Hindlimb muscle (tissue), 1 donor: ENCODE data around the gene VSIR. TPM values are rescaled to one million over a fixed set of nuclear protein-coding genes. Genes with fewer than 3 reads are reported as not detected.

Experiments used
- DNase-seq: peaks from one replicate; pipeline ENCODE4 v3.0.0-alpha.2; 2013
- polyA plus RNA-seq: library from polyadenylated mRNA; unstranded; fragments of 120-200 nt; gene quantifications from one replicate; pipeline ENCODE4 v1.2.1, GENCODE V29; 2013; ENCODE audit not compliant: insufficient read length

Gene VSIR
- polyA plus RNA-seq, 1 donor: 50.4 TPM

- DNase-seq: no peak
These were observed 62.2 kb downstream of the VSIR start for GRCh38 chr10:71711052-71711623.

DNA sequence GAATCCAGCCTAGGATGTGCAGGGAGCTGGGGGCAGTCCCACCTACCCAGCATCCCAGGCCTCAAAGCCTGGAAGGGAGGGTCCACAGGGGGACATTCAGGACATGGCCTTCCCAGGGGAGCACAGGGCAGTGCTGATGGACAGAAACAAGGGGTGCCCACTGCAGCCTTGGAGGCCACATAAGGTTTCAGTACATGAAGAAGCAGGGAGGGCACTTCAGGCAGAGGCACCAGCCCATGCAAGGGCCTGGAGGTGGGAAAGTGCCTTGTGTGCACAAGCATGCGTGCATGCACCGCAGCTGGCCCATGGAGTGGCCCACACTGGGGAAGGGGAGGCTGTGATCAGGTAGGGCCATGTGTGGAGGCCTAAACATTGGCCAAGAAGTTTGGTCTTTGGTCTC is 62.8 kb downstream of the VSIR start:
- DNase-seq: no peak

DNA sequence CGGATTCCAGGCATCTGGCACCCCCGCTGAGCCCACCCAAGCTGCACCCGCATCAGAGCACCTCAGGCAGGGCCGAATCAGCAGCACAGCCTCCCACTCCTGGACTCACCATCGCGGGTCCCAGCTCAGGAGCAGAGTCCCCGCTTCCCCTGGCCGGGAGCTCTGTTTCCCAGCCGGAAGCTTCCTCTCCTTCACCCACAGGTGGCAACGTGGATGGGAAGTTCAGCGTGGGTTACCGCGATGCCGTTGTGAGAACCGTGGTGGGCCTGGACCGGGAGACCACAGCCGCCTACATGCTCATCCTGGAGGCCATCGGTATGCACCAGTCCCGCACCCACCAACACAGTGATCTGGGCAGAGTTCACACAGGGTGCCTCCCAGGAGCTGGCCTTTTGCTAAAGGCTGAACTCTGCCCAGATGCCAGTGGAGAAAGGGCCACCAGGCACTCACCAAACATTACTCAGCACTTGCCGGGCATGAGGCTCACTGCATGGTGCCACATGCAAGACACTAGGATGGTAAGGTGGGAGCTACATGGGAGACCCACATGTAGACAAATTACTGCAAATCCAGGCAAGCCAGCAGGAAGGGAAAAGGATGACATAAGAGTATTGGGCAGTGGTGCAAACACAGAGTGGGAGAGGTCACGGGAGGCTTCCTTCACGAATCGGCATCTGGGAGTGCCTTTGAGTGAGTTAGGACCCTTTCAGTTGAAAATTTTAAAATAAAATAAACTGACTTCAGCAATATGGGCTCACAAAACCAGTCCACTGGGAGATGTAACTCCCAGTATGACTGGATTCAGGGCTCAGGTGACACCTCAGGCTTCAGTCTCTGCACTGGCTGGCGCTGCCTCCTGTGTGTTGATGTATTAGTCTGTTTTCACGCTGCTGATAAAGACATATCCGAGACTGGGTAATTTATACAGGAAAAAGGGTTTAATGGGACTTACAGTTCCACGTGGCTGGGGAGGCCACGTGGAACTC is 64.1 kb downstream of the VSIR start:
- no peak for DNase-seq

DNA sequence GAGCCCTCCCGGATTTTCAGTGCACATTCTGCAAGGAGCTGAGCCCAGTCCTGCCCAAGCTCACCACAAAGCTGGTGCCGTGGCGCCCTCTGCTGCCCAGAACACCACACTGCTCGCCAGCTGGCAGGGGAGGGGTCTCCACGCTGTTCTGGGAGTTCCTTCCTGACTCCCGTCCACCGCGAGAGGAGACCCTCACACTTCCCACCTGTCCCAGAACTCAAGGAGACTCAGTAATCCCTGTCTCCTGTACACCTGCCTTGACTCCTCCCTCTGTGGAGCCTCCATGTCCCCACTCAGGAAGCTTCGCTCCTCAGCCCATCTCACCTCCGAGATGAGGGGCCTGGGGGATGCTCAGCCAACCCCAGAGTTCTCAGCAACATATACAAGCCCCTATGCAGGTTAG is 65.0 kb downstream of the VSIR start:
- peak; percentile 56 for DNase-seq

DNA sequence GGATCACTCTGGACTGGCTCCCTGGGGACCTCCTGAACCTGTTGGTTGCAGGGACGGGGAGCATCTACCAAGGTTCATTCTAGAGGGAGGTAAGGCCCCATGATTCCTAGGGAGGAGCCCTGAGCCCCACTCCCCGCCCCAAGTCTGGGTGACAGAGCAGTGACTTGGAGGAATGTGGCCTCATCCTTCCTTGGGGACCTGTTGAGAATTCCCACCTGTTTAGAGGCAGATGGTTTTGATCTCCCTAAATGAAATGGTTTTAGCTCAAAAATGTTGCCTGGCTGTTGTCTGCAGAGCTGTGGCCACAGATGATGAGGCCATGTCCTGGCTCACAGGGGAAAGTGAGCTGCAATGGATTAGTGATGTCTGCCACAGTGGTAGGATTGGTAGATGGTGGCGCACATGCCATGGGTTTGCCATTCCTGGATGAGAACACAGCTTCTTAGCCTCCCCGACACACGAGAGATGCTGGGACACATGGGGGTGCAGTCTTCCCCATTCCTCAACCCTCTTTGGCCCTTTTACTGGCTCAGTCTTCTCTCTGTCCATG is 66.0 kb downstream of the VSIR start:
- no peak for DNase-seq

DNA sequence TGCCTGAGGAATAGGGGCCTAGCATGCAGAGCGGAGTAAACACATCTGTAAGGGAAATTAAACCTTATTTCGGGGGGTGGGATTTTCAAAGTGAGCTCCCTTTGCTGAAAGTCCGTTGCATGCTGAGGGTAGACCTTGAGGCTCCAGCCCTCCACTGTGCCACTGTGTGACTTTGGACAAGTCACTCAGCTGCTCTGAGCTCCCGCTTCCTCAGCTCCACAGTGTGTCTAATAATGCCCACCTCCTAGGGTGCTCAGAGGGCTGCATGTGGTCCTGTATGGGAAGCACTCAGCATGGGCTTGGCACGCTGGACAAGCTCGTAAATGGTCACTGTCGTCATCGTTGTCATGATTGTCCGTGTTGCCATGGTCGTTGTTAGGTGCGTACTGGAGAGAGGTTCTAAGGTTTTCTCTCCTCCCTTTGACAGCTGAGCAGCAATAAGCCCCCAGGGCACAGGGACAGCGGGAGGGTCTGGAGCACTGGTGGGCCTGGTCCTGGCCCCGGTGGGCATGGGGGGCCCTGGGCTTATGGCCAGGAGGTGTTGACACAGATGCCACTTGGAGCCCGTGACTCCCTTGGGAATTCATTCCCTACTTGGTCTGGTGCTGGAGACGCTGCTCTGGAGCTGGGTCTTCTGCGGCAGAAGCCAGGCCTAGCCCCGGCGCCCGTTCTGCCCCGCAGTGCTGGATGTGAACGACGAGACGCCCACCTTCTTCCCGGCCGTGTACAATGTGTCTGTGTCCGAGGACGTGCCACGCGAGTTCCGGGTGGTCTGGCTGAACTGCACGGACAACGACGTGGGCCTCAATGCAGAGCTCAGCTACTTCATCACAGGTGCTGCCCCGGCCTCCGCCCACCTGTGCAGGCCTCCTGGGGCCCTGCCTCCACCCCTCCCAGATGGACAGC is 66.9 kb downstream of the VSIR start:
- DNase-seq: no peak

DNA sequence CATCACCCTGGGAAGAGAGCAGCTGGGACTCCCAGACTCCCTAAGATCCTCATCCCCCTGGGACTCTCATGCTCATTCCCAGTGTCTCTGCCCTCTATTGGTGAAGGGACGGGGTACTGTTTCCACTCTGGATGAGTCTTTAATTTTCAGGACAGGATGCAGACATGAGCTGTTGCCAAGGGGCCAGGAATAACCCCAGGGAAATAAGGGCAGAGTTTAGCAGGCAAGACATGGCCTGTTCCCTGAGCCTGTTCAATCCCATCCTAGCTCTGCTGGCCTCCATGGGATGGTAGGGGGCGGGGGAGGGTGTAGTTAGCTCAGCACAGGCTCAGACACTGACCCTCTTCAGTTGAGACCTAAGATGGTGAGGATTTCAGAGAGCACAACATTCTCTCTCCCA is 67.7 kb downstream of the VSIR start:
- DNase-seq: no peak

GRCh38 chr10:71704816-71705215 is 68.5 kb downstream of the VSIR start:
- no peak for DNase-seq

- no peak for DNase-seq
These were observed 69.7 kb downstream of the VSIR start for GRCh38 chr10:71703577-71703976.

GRCh38 chr10:71701496-71702132 is 71.7 kb downstream of the VSIR start:
- DNase-seq: no peak

GRCh38 chr10:71700731-71701368 is 72.5 kb downstream of the VSIR start:
- DNase-seq: no peak

GRCh38 chr10:71698737-71699136 is 74.6 kb downstream of the VSIR start:
- DNase-seq: no peak

DNA sequence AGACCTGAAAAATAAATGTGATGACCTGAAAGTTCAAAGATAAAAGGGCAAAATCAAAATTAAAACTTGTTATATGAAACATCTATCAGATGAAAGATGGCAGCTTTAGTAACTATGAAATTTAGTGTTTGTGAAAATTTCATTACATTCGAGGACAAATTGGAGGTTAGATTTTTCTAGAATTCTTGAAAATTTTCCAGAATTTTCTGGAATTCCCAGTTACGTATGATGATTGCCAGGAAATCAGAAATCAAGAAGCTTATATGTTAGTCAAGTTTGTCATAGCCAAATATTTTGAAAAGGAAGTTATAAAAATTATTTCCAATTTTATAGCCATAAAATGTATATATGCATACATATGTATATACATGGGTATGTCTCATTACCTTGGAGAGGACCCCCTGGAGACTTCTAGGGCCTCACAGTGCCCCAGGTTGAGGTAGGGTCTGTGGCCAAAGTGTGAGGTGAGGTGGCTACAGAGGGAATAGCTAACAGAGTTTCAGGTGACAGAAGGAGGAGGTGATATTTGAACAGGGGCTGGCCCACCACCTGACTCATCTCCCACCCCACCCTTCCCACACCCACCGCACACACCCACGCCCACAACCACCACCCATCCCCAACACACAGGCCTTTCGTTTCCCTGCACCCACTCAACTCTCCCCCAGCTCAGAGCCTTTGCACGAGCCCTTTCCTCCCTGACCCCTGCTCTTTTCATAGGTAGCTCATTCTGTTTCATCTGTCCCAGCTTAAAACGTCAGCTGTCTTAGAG is 75.2 kb downstream of the VSIR start:
- no peak for DNase-seq

Other genes with a start within 250 kb of the VSIR start
- gene C10orf105, start 53.7 kb downstream of the VSIR start, polyA plus RNA-seq: 0.50 TPM
- 520 TPM for gene PSAP, start 77.7 kb upstream of the VSIR start, polyA plus RNA-seq
- gene CHST3, start 190.9 kb upstream of the VSIR start, polyA plus RNA-seq: 16.2 TPM